Measurements from ENCODE around the gene SUPT20HL2.
"Not testable (repeated sequence)": the region's sequence is repeated elsewhere in the genome, so short reads cannot be mapped to it uniquely, and the experiment has no call there.

SUPT20HL2 gene

GRCh38 chrX:24311507-24312248, 2.2 kb downstream of the SUPT20HL2 start:
- DNase-seq; in situ Hi-C loops (cut with MboI; ENCODE audit: low pct_unique_long_range_greater_than_20kb, low sequenced_read_pairs): not testable (repeated sequence)

DNA sequence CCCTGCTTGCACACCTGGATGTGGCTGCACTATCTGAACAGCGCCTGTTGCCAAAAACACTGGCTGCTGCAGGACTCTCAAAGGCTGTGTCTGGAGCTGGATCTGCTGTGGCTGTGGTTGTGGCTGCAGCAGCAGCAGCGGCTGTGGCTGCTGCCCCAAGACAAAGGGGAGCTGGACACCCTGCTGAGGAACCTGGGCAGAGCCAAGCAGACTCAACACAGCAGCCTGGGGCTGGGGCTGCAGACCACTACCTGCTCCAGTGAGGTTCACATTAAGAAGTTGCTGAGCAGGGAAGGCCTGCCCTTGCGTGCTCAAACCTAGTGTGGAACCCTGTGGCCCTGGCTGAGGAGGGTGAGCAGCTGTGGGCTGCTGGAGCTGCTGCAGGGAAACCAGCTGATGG, 3.0 kb downstream of the SUPT20HL2 start:
- in situ Hi-C loops (cut with MboI; ENCODE audit: low pct_unique_long_range_greater_than_20kb, low sequenced_read_pairs); DNase-seq: not testable (repeated sequence)

GRCh38 chrX:24309580-24310374, 4.1 kb downstream of the SUPT20HL2 start:
- DNase-seq; in situ Hi-C loops (cut with MboI; ENCODE audit: low pct_unique_long_range_greater_than_20kb, low sequenced_read_pairs): not testable (repeated sequence)

DNA sequence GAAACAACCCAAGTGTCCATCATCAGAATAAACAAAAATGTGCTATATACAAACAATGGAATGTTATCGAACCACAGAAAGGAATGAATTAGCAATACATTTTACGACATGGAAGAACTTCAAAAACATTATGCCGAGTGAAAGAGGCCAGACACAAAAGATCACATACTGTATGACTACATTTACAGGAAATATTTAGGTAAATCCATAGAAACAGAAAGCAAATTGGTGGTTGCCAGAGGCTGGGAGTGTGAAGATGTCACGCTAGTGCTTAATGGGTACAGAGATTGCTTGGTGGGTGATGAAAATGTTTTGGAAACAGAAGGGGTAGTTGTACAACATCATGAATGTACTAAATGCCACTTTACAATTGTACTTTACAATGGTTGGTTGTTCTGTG, 5.1 kb downstream of the SUPT20HL2 start:
- in situ Hi-C loops (cut with MboI; ENCODE audit: low pct_unique_long_range_greater_than_20kb, low sequenced_read_pairs); DNase-seq: not testable (repeated sequence)

DNA sequence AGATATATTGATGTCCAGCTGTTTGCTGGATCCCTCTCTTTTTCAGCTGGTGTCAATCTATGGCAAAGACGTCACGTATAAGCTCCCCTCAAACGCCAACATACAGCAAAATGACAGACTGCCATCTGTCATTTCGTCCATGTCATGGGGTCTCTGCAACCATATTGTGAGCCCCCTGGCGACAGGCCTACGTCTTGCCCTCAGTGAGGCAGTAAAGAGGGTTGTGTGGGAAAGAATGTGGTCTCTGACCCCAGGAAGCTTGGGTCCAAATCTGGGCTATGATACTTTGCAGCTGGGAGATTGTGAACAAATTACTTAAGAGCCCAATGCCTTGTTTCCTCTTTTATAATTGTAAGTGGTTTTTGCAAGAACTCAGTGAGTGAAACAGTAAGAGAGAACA, 7.4 kb downstream of the SUPT20HL2 start:
- in situ Hi-C loops (cut with MboI; ENCODE audit: low pct_unique_long_range_greater_than_20kb, low sequenced_read_pairs), result no loop called here
- DNase-seq, result peak; percentile 61

- in situ Hi-C loops (cut with MboI; ENCODE audit: low pct_unique_long_range_greater_than_20kb, low sequenced_read_pairs), result no loop called here
Measured at GRCh38 chrX:24305905-24306304, 8.0 kb downstream of the SUPT20HL2 start.

GRCh38 chrX:24301806-24302205, 12.1 kb downstream of the SUPT20HL2 start:
- in situ Hi-C loops (cut with MboI; ENCODE audit: low pct_unique_long_range_greater_than_20kb, low sequenced_read_pairs), result no loop called here
- DNase-seq, result no peak

More at GRCh38 chrX:24305905-24306304, 8.0 kb downstream of the SUPT20HL2 start:
- DNase-seq, result no peak

GRCh38 chrX:24301060-24301459, 12.8 kb downstream of the SUPT20HL2 start:
- in situ Hi-C loops (cut with MboI; ENCODE audit: low pct_unique_long_range_greater_than_20kb, low sequenced_read_pairs), result no loop called here
- no peak for DNase-seq

DNA sequence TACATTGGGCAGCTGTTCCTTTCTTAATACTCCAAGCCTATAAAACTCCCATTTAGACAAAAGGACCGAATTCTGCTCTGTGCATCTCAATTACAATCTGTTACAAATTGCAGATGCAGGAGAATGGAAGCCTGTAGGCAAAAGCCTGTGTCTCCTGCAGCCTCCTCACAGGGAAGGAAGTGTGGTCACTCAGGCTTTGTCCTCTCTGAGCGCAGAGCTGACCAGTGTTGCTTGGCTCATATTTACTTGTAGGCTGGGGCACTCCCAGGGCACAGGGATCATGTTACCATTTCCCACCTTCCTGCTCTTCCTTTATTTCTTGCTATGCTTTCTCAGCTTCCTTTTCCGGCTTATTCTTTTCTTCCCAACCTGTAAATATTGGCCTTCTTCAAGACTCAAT, 15.7 kb downstream of the SUPT20HL2 start:
- DNase-seq, result no peak

DNA sequence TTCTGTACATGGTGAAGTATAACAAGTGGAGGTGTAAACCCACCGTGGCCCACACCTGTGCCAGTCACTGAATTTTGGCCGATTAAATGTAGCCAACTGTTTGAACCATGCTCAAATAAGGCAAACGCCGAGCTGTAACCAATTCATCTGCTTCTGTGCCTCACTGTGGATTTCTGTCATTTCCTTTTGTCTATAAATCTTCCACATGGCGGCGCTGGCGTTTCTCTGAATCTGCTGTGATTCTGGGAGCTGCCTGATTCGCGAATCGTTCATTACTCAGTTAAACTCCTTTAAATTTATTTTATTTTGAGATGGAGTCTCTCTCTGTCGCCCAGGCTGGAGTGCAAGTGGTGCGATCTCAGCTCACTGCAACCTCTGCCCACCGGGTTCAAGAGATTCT, 19.2 kb downstream of the SUPT20HL2 start:
- in situ Hi-C loops (cut with MboI; ENCODE audit: low pct_unique_long_range_greater_than_20kb, low sequenced_read_pairs), result no loop called here
- peak; percentile 67 for DNase-seq

More for the DNA sequence above, 15.7 kb downstream of the SUPT20HL2 start:
- in situ Hi-C loops (cut with MboI; ENCODE audit: low pct_unique_long_range_greater_than_20kb, low sequenced_read_pairs), result no loop called here

GRCh38 chrX:24293412-24293811, 20.5 kb downstream of the SUPT20HL2 start:
- in situ Hi-C loops (cut with MboI; ENCODE audit: low pct_unique_long_range_greater_than_20kb, low sequenced_read_pairs), result no loop called here
- no peak for DNase-seq

GRCh38 chrX:24292353-24292752, 21.5 kb downstream of the SUPT20HL2 start:
- in situ Hi-C loops (cut with MboI; ENCODE audit: low pct_unique_long_range_greater_than_20kb, low sequenced_read_pairs), result no loop called here
- DNase-seq, result no peak

DNA sequence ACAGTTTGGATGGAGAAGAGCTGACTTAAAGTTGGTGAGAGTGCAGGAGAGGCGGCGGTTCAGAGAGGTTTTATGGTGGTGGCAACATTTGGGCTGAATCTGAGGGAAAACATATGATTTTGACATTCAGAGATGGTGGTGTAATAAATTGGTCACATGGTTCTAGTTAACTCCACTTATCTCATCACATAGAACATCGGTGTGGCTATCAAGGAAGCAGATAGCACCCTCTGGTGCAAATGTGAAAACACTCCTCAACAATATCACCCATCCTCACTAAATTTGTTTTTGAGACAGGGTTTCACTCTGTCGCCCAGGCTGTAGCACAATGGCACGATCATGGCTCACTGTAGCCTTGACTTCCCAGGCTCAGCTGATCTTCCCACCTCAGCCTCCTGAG, 28.8 kb downstream of the SUPT20HL2 start:
- peak; percentile 19 for DNase-seq
- in situ Hi-C loops (cut with MboI; ENCODE audit: low pct_unique_long_range_greater_than_20kb, low sequenced_read_pairs), result no loop called here

DNA sequence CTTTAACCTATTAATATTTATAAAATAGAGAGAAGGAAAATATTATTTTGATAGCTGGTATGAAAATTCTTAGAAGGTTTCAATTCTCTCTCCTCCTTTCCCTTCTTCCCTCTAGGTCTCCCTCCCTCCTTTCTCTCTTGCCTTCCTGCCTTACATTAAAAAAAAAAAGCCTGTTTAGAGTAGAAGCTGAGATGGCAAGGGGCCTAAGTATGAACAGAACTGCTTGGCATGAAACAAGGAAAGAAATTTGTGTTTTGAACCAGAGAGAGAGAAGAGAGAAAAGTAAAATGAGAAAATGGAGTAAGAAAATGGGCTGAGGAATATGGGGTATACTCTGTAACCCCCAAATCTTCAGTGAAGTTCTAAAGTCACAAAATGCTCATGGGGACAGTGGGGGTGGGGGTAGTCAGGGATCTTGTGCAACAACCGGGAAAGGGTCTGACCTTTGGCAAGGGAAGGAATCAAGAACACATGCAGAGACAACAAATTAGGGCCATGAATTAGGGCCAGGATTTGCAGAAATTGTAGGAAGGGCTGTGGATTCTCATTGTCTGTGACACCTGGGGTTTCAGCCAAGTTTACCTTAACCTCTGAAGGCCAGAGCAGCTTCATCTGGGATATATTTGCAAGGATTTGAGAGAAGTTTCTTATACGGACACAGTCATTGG, 30.6 kb downstream of the SUPT20HL2 start:
- no peak for DNase-seq
- in situ Hi-C loops (cut with MboI; ENCODE audit: low pct_unique_long_range_greater_than_20kb, low sequenced_read_pairs), result no loop called here

GRCh38 chrX:24282381-24283126, 31.3 kb downstream of the SUPT20HL2 start:
- DNase-seq, result peak; percentile 40
- in situ Hi-C loops (cut with MboI; ENCODE audit: low pct_unique_long_range_greater_than_20kb, low sequenced_read_pairs), result no loop called here

GRCh38 chrX:24277405-24277804, 36.5 kb downstream of the SUPT20HL2 start:
- in situ Hi-C loops (cut with MboI; ENCODE audit: low pct_unique_long_range_greater_than_20kb, low sequenced_read_pairs), result no loop called here
- no peak for DNase-seq

DNA sequence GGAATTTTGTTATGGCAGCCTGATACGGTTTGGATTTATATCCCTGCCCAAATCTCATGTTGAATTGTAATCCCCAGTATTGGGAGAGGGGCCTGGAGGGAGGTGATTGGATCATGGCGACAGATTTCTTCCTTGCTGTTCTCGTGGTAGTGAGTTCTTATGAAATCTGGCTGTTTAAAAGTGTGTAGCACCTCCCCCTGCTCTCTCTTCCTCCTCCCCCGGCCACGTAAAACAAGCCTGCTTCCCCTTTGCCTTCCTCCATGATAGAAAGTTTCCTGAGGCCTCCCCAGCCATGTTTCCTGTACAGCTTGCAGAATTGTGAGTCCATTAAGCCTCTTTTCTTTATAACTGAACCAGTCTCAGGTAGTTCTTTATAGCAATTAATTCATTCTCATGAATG, 37.9 kb downstream of the SUPT20HL2 start:
- in situ Hi-C loops (cut with MboI; ENCODE audit: low pct_unique_long_range_greater_than_20kb, low sequenced_read_pairs), result no loop called here
- peak; percentile 75 for DNase-seq

DNA sequence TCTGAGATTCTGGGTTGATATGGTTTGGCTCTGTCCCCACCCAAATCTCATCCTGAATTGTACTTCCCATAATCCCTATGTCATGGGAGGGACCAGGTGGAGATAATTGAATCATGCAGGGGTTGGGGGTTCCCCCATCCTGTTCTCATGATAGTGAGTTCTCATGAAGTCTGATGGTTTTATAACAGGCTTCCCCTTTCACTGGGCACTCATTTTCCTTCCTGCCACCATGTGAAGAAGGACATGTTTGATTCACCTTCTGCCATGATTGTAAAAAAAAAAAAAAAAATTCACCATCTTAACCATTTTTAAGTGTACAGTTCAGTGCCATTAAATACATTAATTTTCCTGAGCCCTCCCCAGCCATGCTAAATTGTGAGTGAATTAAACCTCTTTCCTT, 42.6 kb downstream of the SUPT20HL2 start:
- DNase-seq, result no peak

GRCh38 chrX:24268786-24269185, 45.1 kb downstream of the SUPT20HL2 start:
- in situ Hi-C loops (cut with MboI; ENCODE audit: low pct_unique_long_range_greater_than_20kb, low sequenced_read_pairs), result no loop called here
- DNase-seq, result no peak

More for the DNA sequence above, 42.6 kb downstream of the SUPT20HL2 start:
- in situ Hi-C loops (cut with MboI; ENCODE audit: low pct_unique_long_range_greater_than_20kb, low sequenced_read_pairs), result no loop called here

All from KBM-7 (cell line).